BJ (cell line): Measurements from ENCODE around the gene ADARB1. TPM values are rescaled to one million over a fixed set of nuclear protein-coding genes. Genes with fewer than 3 reads are reported as not detected.

ENCODE experiments used
- CTCF ChIA-PET: fragments of 350-600 bp; formaldehyde crosslinking; extraction: SDS; loops from one replicate; lab custom pipeline; 2021; ENCODE audit warnings: antibody characterized with exemption, inconsistent platforms; lab: Yijun Ruan, JAX
- POLR2A ChIA-PET: fragments of 300-600 bp; sonication (Branson Sonifier 250); formaldehyde crosslinking; extraction: SDS; loops from one replicate; lab custom pipeline; 2021; ENCODE audit warnings: antibody characterized with exemption; lab: Charles Lee
- DNase-seq: peaks from one replicate; pipeline ENCODE4 v3.0.0-alpha.2; 2011; ENCODE audit warnings: low read depth
- H3K27me3 ChIP-seq: 2 replicates; pipeline ENCODE4 v1.6.0; 2011; ENCODE audit warnings: low read length; ENCODE audit not compliant: control insufficient read depth, insufficient read depth
- H3K36me3 ChIP-seq: 2 replicates; pipeline ENCODE4 v1.5.1; 2011; ENCODE audit warnings: low read length; ENCODE audit not compliant: control insufficient read depth, insufficient read depth
- H3K4me3 ChIP-seq: 2 replicates; pipeline ENCODE4 v1.5.1; 2011; ENCODE audit warnings: low read depth, mild to moderate bottlenecking, control low read depth, low read length
- CTCF ChIP-seq: IDR thresholded peaks from 2 replicates; pipeline ENCODE4 v1.5.1; 2011; ENCODE audit warnings: low read depth, mild to moderate bottlenecking, control low read depth, inconsistent platforms, low read length, moderate library complexity; ENCODE audit not compliant: insufficient read depth
- polyA plus RNA-seq: library from polyadenylated mRNA; depleted of rRNA; stranded (reverse); fragments of >200 nt; gene quantifications from 2 replicates; pipeline ENCODE4 v1.2.3, GENCODE V29; 2011

The ADARB1 gene
- polyA plus RNA-seq, 1 experiment, result 10.9 TPM

DNA sequence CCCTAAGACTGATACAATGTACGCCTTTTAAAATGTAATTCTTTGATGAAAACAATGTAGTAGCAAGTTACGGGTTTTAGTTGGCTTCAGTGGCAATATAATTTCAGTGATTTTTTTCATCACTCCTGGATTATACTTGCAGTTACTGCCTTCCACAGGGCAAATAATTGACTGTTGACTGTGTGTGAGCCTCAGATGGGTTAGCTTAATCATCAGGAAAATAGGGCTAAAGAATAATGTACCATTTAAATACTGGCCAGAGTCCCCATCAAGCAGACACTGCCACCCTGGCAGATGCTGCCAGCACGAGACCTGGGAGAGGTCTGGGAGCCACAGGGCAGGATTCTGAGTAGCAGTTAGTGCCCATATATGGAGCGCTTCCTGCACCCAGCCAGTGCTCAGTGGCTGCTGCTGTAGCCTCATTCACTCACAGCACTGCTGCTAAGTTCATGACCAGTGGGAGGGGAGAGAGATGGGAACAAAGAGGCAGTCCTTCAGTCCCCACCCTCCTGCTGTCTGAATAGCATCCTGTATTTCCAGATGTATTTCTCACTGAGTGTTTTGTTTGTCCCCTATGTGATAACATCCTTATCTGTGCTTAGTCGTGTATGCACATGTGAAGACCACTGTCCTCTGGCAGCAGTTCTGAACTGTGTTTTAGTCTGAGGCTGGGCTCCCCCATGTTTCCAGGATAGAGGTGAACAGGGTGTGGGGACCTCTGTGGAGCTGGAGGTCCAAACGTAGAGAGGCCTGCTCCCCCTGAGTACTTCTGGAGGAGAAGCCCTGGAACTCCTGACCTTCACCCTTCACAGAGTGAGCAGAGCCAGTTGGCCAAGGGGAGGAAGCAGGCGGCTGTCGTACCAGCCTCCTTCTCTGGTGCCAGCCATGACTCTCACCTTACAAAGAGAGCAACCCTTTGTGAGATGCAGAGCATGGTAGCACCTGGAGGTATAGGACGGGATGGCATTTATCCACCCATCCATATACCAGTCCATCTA is 80.4 kb downstream of the ADARB1 start:
- no peak for TF ChIP-seq CTCF
- no peak overlapping the region for H3K4me3 ChIP-seq
- DNase-seq, result no peak
- CTCF ChIA-PET, result interaction anchor here (1.7 to 5.4 kb wide), 2 partner anchors 11 to 17 kb away, joined by 4 to 21 read pairs; no protein-coding TSS in a partner anchor
- no peaks in the 10 kb centered on the region for H3K36me3 ChIP-seq
- POLR2A ChIA-PET, result no interaction called here
- H3K27me3 ChIP-seq, result no peaks in the 10 kb centered on the region

DNA sequence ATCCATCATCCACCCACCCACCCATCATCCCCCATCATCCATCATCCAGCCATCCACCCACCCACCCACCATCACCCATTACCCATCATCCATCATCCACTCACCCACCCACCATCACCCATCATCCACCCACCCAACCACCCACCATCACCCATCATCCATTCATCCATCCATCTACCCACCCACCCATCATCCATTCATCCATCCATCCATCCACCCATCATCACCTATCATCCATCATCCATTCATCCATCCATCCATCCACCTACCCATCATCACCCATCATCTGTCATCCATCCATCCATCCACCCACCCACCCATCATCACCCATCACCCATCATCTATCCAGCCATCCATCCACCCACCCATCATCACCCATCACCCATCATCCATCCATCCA is 81.5 kb downstream of the ADARB1 start:
- no peak for DNase-seq
- POLR2A ChIA-PET, result no interaction called here
- no peak overlapping the region for H3K4me3 ChIP-seq
- H3K36me3 ChIP-seq, result no peaks in the 10 kb centered on the region
- TF ChIP-seq CTCF, result no peak
- H3K27me3 ChIP-seq, result no peaks in the 10 kb centered on the region
- CTCF ChIA-PET, result no interaction called here

- Histone ChIP-seq H3K27me3 (no peaks in the 10 kb centered on the region), H3K4me3 (no peak overlapping the region), H3K36me3 (no peaks in the 10 kb centered on the region)
- CTCF ChIA-PET, result interaction anchor here (2.2 kb wide), 1 partner anchor 12 kb away, joined by 6 read pairs; no protein-coding TSS in a partner anchor
- POLR2A ChIA-PET, result no interaction called here
- DNase-seq, result no peak
- no peak for TF ChIP-seq CTCF
Observed at GRCh38 chr21:45156459-45156858, 82.1 kb downstream of the ADARB1 start.

- DNase-seq, result no peak
- POLR2A ChIA-PET, result no interaction called here
- CTCF ChIA-PET, result interaction anchor here (1.4 to 2.2 kb wide), 2 partner anchors 11 to 21 kb away, joined by 3 to 6 read pairs; no protein-coding TSS in a partner anchor
- no peaks in the 10 kb centered on the region for H3K36me3 ChIP-seq
- no peak overlapping the region for H3K4me3 ChIP-seq
- no peaks in the 10 kb centered on the region for H3K27me3 ChIP-seq
- TF ChIP-seq CTCF, result no peak
Observed at GRCh38 chr21:45157932-45158331, 83.6 kb downstream of the ADARB1 start.
